ENCODE results near the gene EHMT1.

Gene EHMT1

GRCh38 chr9:137781906-137782585 lies 163.2 kb downstream of the EHMT1 start:
- Histone ChIP-seq H3K27me3 (ENCODE audit: control insufficient read depth, insufficient read depth, low read length) (no peaks in the 10 kb centered on the region), H3K9ac (no peak overlapping the region), H3K9me3 (ENCODE audit: control insufficient read depth, low read length) (no peaks in the 10 kb centered on the region), H2AFZ (no peak overlapping the region), H3K4me1 (no peaks in the 10 kb centered on the region), H3K4me3 (ENCODE audit: low read depth, low read length) (no peak overlapping the region), H3K4me2 (ENCODE audit: low read length) (no peak overlapping the region), H3K36me3 (ENCODE audit: control insufficient read depth, insufficient read depth, low read length) (no peaks in the 10 kb centered on the region), H3K27ac (no peak overlapping the region), H3K79me2 (no peaks in the 10 kb centered on the region)
- no peak for TF ChIP-seq CTCF (IDR thresholded peaks at IDR 0.05)

GRCh38 chr9:137783521-137783920 lies 164.7 kb downstream of the EHMT1 start:
- Histone ChIP-seq H3K9me3 (ENCODE audit: control insufficient read depth, low read length) (no peaks in the 10 kb centered on the region), H3K4me2 (ENCODE audit: low read length) (no peak overlapping the region), H2AFZ (no peak overlapping the region), H3K36me3 (ENCODE audit: control insufficient read depth, insufficient read depth, low read length) (no peaks in the 10 kb centered on the region), H3K4me3 (ENCODE audit: low read depth, low read length) (no peak overlapping the region), H3K27me3 (ENCODE audit: control insufficient read depth, insufficient read depth, low read length) (no peaks in the 10 kb centered on the region), H3K27ac (no peak overlapping the region), H3K79me2 (no peaks in the 10 kb centered on the region), H3K4me1 (no peaks in the 10 kb centered on the region), H3K9ac (no peak overlapping the region)
- TF ChIP-seq CTCF (IDR thresholded peaks at IDR 0.05): no peak

GRCh38 chr9:137784046-137784445 lies 165.2 kb downstream of the EHMT1 start:
- Histone ChIP-seq H3K79me2 (no peaks in the 10 kb centered on the region), H3K4me2 (ENCODE audit: low read length) (no peak overlapping the region), H3K4me1 (no peaks in the 10 kb centered on the region), H2AFZ (no peak overlapping the region), H3K9me3 (ENCODE audit: control insufficient read depth, low read length) (no peaks in the 10 kb centered on the region), H3K9ac (no peak overlapping the region), H3K36me3 (ENCODE audit: control insufficient read depth, insufficient read depth, low read length) (no peaks in the 10 kb centered on the region), H3K27me3 (ENCODE audit: control insufficient read depth, insufficient read depth, low read length) (no peaks in the 10 kb centered on the region), H3K27ac (no peak overlapping the region), H3K4me3 (ENCODE audit: low read depth, low read length) (no peak overlapping the region)
- no peak for TF ChIP-seq CTCF (IDR thresholded peaks at IDR 0.05)

- Histone ChIP-seq H3K27ac (no peak overlapping the region), H3K27me3 (ENCODE audit: control insufficient read depth, insufficient read depth, low read length) (no peaks in the 10 kb centered on the region), H3K79me2 (no peaks in the 10 kb centered on the region), H2AFZ (no peak overlapping the region), H3K9me3 (ENCODE audit: control insufficient read depth, low read length) (no peaks in the 10 kb centered on the region), H3K4me1 (no peaks in the 10 kb centered on the region), H3K36me3 (ENCODE audit: control insufficient read depth, insufficient read depth, low read length) (no peaks in the 10 kb centered on the region), H3K9ac (no peak overlapping the region), H3K4me3 (ENCODE audit: low read depth, low read length) (no peak overlapping the region), H3K4me2 (ENCODE audit: low read length) (no peak overlapping the region)
- TF ChIP-seq CTCF (IDR thresholded peaks at IDR 0.05): no peak
Measured at GRCh38 chr9:137784641-137785513, 166.1 kb downstream of the EHMT1 start.
